K562 treated with DMSO at 1 percent for 12 hours (cell line): ENCODE data around the gene CAPN8. TPM values are rescaled to one million over a fixed set of nuclear protein-coding genes. Genes with fewer than 3 reads are reported as not detected.

Experiments
- total RNA-seq: library from RNA; unstranded; fragments of 300-600 nt; gene quantifications from 2 replicates; pipeline ENCODE4 v1.2.3, GENCODE V29; 2022; ENCODE audit not compliant: insufficient read depth

CAPN8 gene
- not detected in 2 replicates for total RNA-seq

DNA sequence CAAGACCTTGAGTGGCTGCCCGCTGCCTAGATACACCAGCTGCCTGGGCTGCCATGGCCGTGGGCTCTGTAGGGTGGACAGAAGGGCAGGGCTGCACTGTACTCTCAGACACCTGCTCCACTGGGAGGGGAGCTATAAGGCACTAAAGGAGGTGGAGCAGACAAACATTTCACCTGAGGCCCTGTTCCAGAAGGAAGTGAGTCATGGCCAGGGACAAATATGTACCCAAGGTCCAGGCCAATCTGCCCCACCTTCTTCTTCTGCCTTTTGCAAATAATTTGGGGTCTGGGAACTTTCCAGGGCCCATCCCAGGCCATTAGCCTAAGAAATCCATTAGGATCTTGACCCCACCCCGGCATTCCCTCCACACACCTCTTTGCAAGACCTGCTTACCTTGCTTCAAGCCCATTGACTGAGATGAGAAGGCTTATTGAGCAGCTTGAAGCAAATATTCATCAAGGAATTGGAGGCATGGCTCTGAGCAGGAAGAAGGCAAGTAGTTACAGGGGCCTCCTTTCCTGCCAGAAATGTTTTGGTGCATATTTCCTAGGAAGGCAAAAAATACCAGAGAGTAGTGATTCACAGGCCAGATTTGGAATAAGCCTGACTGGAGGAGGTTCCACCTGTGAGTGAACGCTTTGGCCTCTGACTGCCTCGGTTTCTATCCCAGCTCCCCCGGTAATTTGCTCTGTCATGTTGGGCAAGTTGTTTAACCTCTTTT, at the start of gene CAPN8:
TSS of gene CAPN8 (minus strand) at position 110 of the 721 bp plus-strand sequence. CDS start at position 55, 55 bp downstream.

DNA sequence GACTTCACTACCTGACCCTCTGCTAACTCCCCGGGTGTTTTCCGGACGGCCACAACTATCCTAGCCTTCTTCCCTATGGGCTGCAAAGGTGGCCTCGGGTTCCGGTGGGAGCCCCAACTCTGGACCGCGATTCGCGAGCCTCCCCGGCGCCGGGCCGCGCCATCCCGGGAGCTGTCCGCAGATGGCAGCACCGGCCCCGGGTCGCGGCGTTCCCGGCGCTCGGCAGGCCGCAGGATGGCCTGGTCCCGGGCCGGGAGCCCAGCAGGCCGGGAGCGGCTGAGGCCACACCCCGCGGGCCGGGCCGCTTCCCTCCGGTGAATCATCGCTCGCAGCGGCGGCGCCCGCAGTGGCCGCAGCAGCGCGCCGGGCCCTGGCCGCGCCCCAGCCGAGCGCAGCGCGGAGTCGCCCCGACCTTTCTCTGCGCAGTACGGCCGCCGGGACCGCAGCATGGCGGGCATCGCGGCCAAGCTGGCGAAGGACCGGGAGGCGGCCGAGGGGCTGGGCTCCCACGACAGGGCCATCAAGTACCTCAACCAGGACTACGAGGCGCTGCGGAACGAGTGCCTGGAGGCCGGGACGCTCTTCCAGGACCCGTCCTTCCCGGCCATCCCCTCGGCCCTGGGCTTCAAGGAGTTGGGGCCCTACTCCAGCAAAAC, 46.8 kb upstream of the CAPN8 start, which contains the start of gene CAPN2:
TSS of gene CAPN2 (plus strand) at position 346 of the 656 bp plus-strand sequence. CDS start at position 448, 102 bp downstream.

Other genes starting within 250 kb of the CAPN8 start
- gene CAPN2, start 46.8 kb upstream of the CAPN8 start, total RNA-seq: 46.0 and 89.3 TPM in 2 replicates
- 10.1 and 36.4 TPM in 2 replicates for gene TP53BP2, start 180.2 kb upstream of the CAPN8 start, total RNA-seq